ENCODE data around the gene FERMT2.

DNA sequence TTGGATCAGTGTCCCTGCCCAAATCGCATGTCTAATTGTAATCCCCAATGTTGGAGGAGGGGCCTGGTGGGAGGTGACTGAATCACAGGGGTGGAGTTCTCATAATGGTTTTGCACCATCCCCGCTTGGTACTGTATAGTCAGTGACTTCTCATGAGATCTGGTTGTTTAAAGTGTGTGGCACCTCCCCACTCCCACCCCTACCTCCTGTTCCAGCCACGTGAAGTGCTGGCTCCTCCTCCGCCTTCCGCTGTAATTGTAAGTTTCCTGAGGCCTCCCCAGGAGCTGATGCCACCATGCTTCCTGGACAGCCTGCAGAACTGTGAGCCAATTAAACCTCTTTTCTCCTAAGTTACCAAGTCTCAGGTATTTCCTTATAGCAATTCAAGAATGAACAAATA, 67.2 kb downstream of the FERMT2 start:
- no peak for TF ChIP-seq CTCF (IDR thresholded peaks at IDR 0.05)
- TF ChIP-seq POLR2A (IDR thresholded peaks at IDR 0.05): no peak
